ENCODE results near the gene GRM4. TPM values are rescaled to one million over a fixed set of nuclear protein-coding genes. Genes with fewer than 3 reads are reported as not detected.

Gene GRM4
- total RNA-seq, 1 experiment from 2014 or later = not detected

GRCh38 chr6:34140075-34140474, 5.8 kb downstream of the GRM4 start:
- H3K27me3 ChIP-seq (ENCODE audit: insufficient read depth, low read depth) = peaks cover 94% of the 10 kb centered on the region
- no peaks in the 10 kb centered on the region for H4K20me1 ChIP-seq (ENCODE audit: insufficient read depth)
- ChIA-PET CTCF (no interaction called here), POLR2A (ENCODE audit: unreplicated experiment) (no interaction called here)
- no peak for DNase-seq
- TF ChIP-seq EZH2 (IDR thresholded peaks at IDR 0.05; ENCODE audit: low read depth) (no peak), CTCF (conservative IDR thresholded peaks at IDR 0.05) (no peak)
- H3K4me2 ChIP-seq = no peak overlapping the region
- BruUV-seq (replicated peaks) = no TSS peak
- intact Hi-C loops (cut with micrococcal nuclease; ENCODE audit: unreplicated experiment) = no loop called here
- no peaks in the 10 kb centered on the region for H3K36me3 ChIP-seq (ENCODE audit: low read depth)
- no peaks in the 10 kb centered on the region for H3K9me2 ChIP-seq (ENCODE audit: insufficient read depth)
- no peak overlapping the region for H2AFZ ChIP-seq
- H3K79me2 ChIP-seq (ENCODE audit: low read depth) = no peaks in the 10 kb centered on the region
- no peaks in the 10 kb centered on the region for H3F3A ChIP-seq (ENCODE audit: insufficient read depth, low read depth)
- H3K27ac ChIP-seq = no peak overlapping the region
- H3K9me3 ChIP-seq (ENCODE audit: insufficient read depth, low read depth) = no peaks in the 10 kb centered on the region
- H3K4me1 ChIP-seq (replicated peaks; ENCODE audit: insufficient read depth) = no peaks in the 10 kb centered on the region
- no peak overlapping the region for H3K4me3 ChIP-seq

GRCh38 chr6:34138914-34139510, 6.9 kb downstream of the GRM4 start:
- Histone ChIP-seq H3F3A (ENCODE audit: insufficient read depth, low read depth) (no peaks in the 10 kb centered on the region), H3K9me3 (ENCODE audit: insufficient read depth, low read depth) (no peaks in the 10 kb centered on the region), H3K4me3 (no peak overlapping the region), H4K20me1 (ENCODE audit: insufficient read depth) (no peaks in the 10 kb centered on the region), H3K36me3 (ENCODE audit: low read depth) (no peaks in the 10 kb centered on the region), H3K27me3 (ENCODE audit: insufficient read depth, low read depth) (peaks cover 94% of the 10 kb centered on the region), H3K27ac (no peak overlapping the region), H3K4me1 (replicated peaks; ENCODE audit: insufficient read depth) (no peaks in the 10 kb centered on the region), H3K9me2 (ENCODE audit: insufficient read depth) (no peaks in the 10 kb centered on the region), H2AFZ (no peak overlapping the region), H3K79me2 (ENCODE audit: low read depth) (no peaks in the 10 kb centered on the region), H3K4me2 (no peak overlapping the region)
- POLR2A ChIA-PET (ENCODE audit: unreplicated experiment) = no interaction called here
- no TSS peak for BruUV-seq (replicated peaks)
- intact Hi-C loops (cut with micrococcal nuclease; ENCODE audit: unreplicated experiment) = no loop called here
- TF ChIP-seq EZH2 (IDR thresholded peaks at IDR 0.05; ENCODE audit: low read depth) (no peak), CTCF (conservative IDR thresholded peaks at IDR 0.05) (no peak)
- CTCF ChIA-PET = no interaction called here
- DNase-seq = no peak

DNA sequence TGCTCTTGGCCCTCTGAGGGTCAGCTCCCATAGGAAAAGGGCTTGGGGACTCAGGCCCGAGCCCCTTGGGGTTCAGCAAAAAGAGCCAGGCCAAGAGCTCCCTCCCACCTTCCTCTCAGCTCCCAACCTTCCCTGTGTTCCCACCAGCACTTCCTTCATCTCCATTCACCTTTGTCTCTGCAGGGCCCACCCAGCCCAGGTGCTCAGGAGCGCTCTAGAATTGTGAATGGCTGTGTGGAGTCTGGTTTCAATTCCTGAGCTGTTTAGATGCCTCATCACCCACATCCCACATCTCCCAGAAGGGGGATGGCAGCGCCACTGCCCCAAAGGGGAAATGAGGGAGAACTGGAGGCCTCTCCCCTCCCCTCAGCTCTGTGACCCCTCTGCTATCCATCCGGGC, 7.7 kb downstream of the GRM4 start:
- BruUV-seq (replicated peaks) = no TSS peak
- intact Hi-C loops (cut with micrococcal nuclease; ENCODE audit: unreplicated experiment) = no loop called here
- Histone ChIP-seq H3K4me3 (no peak overlapping the region), H3K9me2 (ENCODE audit: insufficient read depth) (no peaks in the 10 kb centered on the region), H3K27ac (no peak overlapping the region), H3K36me3 (ENCODE audit: low read depth) (no peaks in the 10 kb centered on the region), H3K9me3 (ENCODE audit: insufficient read depth, low read depth) (no peaks in the 10 kb centered on the region), H4K20me1 (ENCODE audit: insufficient read depth) (no peaks in the 10 kb centered on the region), H3K4me2 (no peak overlapping the region), H3K27me3 (ENCODE audit: insufficient read depth, low read depth) (peaks cover 94% of the 10 kb centered on the region), H3F3A (ENCODE audit: insufficient read depth, low read depth) (no peaks in the 10 kb centered on the region), H3K4me1 (replicated peaks; ENCODE audit: insufficient read depth) (no peaks in the 10 kb centered on the region), H3K79me2 (ENCODE audit: low read depth) (no peaks in the 10 kb centered on the region), H2AFZ (no peak overlapping the region)
- no peak for DNase-seq
- TF ChIP-seq EZH2 (IDR thresholded peaks at IDR 0.05; ENCODE audit: low read depth) = no peak
- TF ChIP-seq CTCF (conservative IDR thresholded peaks at IDR 0.05) = no peak
- ChIA-PET POLR2A (ENCODE audit: unreplicated experiment) (no interaction called here), CTCF (no interaction called here)

All from PC-9 (cell line).